GM18517 (cell line): ENCODE results near the gene DLX4.

ENCODE experiments used
- ATAC-seq: cut with Tn5 transposase; IDR thresholded peaks from one replicate; pipeline ENCODE4 v1.9.1; 2021; ENCODE audit warnings: mild to moderate bottlenecking, moderate library complexity; ENCODE audit not compliant: unreplicated experiment

Gene DLX4

DNA sequence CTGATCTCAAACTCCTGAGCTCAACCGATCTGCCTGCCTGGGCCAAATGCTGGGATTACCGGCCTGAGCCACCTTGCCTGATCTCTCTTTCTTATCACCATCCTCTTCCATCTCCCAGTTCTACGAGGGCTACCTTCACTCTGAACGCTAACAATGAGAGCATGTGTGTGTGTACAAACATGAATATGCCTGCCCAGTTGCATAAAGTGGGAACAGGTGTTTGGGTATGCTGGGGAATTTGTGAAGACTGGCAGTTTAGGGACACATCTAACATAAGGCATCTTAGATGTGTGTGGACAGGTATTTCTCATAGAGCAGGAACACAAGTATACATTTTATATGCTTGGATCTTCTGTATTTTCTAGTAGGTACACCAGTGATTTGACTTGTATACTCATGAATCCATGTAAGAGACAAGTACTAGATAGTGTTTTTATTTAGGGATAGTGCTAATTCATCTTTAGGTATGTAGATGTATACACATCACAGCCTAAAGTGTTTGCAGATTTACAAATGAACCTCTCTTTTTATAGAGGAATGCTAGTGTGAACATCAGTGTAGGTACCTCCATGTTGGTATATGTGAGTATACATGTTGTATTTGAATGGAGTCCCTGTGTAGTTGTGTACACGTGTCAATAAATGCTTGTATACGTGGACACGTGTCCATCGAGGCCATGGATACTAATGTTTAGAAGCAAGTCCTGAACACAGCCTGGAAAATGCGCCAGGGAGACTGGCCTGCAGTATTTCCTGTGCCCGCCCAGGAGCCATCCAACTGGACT is 1.2 kb upstream of the DLX4 start:
- ATAC-seq: no peak

DNA sequence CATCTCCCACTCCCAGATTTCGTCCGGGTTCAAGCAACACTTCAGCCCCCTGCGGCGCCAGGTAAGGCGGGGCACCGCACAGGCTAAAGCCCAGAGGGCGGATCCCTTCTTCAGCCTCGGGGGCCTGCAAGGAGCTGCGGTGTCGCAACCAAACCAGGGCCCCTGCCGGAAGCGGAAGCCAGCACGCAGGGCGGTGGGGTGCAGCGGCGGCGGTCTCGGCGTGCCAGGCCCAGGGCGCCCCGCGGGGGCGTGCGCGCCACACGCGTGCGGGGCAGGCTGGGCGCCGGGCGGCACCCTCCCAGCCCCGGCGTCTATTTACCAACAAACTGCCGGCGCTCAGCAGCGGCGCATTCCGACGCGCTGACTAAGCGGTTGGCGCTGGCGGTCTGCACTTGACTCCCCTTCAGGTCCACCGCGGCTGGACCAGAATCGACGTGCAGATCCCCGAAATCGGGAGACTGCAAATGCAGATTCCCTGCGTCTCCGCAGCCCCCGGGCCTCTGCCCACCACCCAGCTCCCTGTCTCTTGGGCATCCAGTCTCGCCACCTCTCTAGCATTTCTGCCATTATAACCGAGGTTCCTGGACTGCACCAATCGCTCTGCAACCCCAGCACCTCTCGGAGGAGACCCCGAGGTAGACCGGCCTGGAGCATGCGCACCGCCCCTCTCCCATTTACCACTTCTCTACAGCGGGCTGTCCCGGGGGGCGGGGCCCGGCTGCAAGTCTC is 421 bp upstream of the DLX4 start:
- ATAC-seq: no peak

DNA sequence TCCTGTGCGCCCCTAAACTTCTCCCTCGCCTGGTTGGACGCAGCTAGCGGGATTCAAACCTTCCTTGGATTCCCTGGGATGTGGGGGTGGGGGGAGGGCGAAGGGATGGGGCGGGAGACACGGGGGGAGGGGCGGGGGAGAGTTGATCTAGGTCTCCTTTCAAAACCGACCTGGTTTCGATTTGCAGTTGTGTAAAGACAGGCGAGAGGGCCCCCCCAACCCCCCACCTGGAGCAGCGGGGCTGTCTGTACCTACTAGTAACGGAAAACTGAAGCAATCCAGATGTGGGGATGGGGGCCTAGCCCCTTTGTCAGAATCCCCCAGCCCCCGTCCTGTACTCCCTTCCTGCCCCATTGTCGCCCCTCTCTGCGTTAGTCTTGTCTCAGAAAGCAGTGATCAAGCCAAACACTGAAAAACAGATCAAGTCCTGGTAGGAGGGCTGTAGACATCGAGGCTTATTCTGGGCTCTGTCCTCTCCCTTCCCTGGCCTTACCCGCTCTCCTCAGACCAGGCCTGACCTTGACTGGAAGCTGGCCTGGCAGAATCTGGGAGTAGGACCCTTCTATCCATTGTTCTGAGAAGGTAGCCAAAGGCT is 902 bp downstream of the DLX4 start:
- no peak for ATAC-seq

DNA sequence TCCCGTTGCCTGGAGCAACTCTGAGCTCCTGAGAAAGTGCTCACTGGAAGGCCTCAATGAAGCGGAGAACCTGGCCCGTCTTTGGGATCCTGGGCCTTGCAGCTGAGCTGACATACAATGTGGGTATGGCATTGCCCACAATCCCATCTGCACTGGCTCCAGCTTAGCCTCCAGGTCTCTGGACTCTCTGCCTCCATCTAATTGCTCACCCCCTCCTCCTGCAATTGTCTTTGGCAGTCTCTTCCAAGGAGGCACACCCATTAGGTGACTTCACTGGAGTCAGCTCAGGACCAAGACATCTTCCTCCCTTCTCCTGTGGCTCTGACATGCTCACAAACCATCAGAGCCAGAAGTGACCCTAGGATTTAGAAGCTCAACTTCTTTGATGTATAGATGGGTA is 1.5 kb downstream of the DLX4 start:
- no peak for ATAC-seq

DNA sequence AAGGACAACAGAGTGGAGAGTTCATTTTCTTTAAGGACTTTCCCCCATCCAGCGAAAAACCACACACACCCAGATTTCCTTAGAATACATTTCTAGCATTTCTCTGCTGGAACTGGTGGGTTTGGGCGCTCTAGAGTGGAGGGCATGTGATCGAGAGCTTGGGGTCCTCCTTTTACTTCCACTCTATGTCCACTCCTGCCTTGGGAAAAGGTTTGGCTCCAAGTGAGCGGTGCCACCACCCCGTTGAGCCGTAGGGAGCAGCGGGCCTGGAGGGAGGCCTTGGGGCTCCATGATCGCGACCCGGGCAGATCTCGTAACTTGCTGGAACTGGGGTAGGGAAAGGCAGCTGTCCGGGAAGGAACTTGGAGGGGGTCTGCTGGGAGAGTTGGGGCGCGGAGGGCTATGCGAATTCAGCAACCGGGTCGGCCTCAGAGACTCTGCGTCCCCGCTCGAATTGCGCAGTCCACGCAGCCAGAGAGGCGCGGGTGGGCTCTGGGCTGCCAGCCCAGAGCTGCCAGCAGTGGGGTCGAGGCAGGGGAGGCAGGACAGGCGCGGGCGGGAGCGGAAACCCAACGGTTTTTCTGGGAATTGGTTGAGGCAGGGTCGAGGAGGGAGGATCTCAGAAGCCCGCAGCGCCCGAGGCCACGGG is 2.3 kb downstream of the DLX4 start:
- ATAC-seq: no peak

DNA sequence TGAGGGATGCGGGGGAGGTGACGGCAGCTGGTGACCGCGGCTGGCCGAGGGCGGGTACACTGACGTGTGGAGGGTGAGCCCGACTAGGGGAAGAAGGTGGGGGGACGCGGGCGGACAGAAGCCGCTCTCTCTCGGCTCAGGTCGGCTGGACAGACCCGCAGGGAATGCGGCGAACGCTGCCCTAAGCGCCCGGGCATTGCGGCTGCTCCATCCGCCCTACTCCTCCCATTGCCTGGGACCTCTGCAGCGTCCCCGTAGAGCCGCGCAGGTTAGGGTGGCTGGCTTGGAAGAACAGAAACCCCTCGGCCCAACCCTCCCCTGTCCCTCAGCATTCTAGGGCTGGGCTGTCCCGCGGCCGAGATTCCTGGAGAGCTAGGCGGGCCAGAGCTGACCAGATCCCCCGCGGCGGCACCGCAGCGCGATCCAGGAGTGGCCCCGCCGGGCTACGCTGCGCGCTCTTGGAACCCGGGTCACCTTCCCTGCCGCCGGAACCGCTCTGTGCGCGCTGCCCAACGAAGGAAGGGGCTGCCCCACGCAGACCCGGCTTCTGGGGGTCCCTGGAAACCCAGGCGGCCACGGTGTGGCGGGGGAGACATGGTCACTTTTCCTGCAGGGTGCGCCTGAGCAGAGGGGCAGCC is 3.0 kb downstream of the DLX4 start:
- ATAC-seq: no peak

DNA sequence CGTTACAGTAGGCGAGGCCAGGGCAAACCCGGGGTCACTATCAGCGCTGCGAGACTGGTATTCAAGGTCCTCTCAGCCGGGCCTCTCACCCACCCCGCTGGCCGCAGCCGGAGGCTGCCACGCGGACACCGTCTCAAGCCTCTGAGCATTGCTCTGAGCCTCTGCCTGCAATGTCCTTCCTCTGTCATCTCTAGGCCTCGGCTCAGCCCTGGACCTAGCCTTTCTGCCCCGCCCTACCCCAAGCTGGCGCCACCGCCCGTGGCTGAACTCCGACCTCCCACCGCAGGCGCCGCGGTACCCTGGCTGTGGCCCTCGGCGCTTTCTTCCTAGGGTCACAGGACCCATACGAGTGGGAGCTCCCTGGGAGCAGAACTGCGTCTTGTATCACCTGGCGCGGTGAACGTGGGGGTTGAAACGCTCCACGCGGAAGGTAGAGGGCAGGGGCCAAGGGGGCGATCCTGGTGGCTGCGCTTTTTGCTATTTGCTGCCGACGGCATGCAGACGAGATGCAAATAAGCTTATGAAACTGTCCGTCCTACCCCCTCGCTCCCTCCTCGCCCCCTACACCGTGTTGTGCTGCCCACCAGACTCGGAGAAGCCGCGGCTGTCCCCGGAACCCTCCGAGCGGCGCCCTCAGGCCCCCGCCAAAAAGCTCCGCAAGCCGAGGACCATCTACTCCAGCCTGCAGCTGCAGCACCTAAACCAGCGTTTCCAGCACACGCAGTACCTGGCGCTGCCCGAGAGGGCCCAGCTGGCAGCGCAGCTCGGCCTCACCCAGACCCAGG is 3.7 kb downstream of the DLX4 start:
- no peak for ATAC-seq

DNA sequence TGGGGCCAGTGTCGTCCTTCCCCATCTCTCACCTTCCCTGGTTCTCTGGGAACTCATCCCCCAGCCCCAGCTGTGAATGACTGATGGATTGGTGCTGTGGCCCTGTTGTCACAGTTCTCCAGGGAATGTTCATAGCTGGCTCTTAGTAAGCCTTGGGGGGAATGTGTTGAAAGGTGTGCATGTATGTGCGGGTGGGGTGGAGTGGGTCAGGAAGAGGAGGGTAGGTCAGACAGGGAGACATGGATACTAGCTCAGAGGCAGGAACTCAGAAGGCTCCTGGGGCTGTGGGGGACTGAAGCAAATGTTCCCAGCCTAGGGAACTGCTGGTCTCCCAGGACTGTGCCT is 4.3 kb downstream of the DLX4 start:
- ATAC-seq: no peak

DNA sequence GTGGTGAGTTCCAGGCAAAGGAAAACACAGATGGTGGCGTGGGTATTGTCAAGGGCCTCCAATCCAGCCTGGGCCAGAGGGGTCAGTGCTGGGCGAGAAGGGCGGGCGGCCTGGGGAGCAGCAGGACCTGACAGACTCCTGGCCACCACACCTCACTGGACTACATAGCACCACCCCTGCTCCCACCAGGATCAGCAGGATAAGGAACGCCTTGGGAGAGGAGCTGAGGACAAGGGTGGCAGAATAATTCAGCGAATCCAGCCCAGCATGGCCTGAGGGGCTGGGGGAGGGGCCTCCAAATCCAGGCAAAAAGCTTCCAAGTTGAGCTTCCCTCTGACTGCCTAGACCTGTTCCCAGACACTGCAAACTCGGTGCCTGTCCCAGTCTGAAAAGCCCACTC is 6.5 kb downstream of the DLX4 start:
- ATAC-seq: no peak

DNA sequence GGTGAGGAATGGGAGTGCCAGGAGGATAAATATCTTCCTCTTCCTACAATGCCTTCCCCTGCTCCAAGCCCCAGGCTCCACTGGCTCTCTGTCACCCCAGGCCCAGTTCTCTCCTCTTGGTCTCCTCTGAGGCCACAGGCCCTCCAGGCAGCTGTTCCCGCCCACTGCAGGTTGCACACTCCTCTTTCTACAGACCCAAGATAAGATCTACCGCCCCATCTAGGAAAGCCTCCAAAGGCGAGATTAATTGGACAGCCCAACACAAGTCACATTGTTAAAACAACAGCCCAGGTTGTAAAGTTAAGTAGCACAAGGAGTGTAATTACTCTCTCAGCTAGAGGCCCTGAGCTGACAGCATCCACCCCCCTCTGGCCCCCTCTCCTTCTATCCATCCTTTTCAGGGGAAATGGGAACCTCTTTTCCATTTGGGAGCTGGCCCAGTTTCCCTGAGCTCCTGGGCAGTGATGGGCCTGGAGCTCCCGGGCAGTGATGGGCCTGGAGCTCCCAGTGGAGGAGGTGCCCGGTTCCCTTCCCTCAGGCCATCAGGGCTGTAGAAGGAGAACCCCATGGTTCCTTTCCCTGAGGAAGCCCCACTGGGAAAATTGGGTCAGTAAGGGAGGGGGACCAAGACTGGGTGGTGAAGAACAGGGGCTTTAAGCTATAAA is 7.3 kb downstream of the DLX4 start:
- no peak for ATAC-seq

DNA sequence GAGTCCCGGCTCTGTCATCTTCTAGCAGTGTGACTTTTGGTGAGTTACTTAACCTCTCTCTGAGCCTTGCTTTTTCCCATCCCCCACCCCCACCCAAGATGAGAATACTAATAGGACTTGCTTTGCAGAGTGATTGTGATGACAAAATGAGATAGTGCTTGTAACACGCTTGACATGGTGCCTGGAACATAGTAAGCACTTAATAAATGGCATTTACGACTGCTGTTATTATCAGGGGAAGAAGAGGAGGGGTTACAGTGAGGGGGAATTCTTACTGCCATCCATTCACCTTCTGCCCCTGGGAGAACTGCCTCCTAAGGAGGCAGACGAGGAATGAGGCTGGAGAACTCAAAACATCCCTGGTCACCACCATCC is 7.8 kb downstream of the DLX4 start:
- ATAC-seq: no peak

DNA sequence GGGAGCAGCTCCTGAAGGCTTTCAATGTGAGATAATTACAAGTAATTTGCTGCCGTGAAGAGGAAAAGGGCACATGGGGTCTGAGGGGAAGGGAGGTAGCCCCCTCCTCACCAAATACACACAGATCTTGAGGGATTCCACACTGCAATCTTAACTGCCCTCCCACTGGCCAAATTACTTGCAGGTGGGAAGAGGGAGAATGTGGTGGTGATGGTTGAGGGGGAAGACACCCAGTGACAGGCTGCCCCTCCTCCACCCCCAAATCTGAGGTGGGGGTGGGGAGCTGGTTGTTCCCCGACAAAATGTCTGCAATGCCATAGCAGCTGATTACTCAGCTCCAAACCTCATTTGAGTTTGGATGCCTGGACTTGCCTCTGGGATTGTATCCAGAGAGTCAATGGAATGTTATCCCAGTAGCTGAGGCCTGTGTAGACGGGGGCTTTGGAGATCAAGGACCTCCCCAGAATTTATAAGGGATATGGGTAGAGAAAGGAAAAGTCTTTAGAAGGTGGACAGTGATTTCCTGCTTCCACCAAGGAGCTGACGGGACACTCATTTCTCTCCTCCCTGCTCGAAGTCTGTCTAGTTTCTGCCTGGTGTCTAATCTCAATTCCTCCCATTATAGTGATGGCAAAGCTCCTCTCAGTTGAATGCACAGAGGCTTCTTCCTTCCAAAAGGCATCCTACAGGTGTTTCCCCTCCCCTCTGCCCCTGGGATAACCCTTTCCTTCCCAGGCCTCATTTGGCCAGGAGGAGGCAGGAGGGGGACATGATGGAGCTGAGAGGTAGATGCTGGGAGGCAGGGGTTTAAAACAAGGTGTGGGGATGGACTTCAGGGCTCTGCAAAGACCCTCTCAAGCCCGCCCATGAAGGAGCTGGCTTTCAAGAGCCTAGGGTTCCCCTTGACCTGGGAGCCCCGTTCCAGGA is 8.7 kb downstream of the DLX4 start:
- no peak for ATAC-seq

DNA sequence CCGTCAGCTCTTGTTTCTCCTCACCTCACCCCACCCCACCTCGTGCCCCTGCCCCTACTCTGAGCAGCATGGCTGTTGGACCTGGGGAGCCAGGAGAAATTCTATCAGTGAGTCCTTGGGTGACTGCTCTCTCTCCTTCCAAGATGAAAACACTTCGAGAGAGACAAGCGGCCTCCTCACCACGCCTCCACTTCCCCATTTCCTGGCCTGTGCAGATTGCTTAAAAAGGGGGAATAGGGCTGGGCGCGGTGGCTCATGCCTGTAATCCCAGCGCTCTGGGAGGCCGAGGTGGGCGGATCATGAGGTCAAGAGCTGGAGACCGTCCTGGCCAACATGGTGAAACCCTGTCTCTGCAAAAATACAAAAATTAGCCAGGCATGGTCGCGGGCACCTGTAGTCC is 9.5 kb downstream of the DLX4 start:
- no peak for ATAC-seq

DNA sequence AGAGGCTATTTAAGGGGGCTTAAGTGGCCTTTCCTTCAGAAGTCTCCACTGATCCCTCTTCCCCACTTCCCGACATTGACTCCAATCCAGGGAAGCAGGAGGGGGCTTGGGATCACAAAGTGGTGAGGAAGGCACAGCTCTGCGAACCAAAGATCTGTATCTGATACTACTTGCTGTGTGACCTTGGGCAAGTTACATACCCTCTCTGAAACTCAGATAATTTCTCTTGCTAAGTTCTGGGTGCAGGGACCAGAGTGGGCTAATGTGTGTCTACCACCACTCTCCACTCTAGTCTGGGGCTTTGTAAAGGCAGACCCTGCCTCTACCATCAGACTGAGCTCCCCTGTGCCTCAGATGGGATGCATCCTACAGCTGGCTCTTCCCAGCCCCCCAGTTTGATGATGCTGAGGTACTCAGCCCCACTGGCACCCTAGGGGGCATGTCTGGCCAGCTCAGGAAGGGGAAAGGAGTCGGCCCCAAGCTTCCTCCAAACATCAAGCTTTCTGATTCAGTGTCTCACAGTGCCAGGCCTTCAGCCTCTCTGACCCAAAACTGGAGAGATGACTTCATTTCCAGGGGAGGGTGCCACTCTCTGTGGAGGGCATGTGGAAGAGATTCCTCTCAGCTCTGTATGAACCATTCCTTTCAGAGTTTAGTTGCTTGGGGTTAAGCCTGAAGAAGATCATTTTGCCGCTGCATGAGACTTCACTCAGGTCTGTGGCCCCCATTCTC is 10.9 kb downstream of the DLX4 start:
- ATAC-seq: no peak

DNA sequence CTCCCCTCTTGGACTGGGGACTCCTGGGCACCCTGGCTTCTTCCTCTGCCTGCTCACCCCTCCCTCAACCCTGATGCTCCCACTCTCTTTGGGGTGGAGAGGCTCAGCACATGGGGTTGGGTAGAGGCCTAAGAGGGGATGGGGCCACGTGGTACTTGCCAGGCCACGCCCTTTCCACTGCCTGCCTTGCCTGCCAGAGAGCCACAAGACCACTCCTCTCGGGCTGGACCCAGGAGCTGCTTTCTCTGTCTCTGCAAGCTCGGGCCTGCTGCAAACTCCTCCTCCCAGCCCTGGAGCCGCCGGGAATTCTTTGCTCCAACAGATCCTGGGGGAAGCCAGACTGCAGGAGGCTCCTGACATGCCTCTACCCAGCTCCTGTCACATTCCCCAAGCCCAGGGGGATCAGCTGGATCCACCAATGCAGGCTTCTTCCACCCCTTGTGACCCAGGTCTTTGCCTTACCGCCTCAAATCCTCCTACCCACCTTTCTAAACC is 11.8 kb downstream of the DLX4 start:
- ATAC-seq: no peak

DNA sequence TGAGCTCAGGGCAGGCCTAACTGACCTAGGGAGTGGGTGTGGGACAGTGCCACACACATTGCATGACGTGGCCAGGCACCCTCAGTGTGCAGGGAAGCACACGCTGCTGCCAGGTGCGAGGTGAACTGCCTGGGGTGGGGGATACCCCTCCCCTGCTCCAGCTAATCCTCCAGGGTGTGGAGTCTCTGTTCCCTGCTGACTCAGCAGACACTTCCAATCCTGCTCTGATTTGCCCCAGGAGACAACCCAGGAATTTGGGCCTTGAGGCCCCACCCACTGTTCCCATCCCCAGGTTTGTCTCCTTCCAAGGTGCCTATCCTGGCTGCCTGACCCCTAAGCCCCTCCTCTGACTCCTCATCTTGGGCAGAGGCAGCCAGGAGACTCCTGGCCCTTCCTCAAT is 15.3 kb downstream of the DLX4 start:
- ATAC-seq: no peak

DNA sequence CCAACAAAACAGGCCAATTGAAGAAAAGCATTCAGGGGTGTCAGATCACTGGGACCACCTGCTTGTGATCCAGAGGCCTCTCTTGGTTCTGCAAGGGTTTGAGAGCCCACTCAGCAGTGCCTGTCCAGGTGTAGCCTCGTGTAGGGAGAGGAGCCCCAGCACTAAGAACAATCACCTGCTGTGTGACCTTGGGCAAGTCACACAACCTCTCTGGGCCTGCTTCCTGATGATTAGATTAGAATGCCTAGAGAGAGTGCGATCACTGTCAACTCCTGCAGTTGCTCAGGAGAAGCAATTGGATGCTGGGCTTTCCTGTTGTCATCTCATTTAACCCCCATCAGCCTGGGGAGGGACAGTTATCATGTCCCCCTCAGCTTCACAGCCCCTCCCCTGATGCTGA is 15.8 kb downstream of the DLX4 start:
- ATAC-seq: no peak

DNA sequence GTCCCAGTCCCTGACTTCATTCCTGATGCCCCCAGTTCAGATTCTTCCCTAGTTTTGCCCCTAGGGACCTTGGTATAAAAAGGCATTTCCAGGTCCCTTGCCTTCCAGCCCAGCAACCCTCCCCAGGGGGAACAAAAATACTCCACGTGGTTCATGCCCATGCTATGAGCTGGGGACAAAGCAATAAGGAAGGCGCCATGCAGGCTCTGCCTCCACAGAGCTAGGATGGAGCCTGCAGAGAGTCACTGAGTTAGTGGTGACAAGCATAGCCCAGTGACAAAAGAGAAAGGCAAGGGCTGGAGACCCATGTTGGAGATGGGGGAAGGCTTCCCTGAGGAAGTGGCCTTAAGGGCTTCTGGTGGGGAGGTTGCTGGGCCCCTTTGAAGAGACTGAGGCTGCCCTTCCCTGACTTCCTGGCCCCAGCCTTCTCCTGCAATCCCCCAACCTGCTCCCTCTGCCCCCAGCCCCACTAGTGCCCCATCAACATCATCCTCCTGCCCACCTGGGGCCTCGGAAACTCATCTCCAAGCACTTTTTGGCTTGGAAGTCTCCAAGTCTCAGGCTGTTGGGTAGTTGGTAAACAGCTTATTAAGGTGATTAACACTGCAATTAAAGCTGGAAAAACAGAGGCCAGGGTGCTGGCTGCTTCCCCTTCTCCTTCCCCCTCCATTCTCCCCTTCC is 16.5 kb downstream of the DLX4 start:
- no peak for ATAC-seq
